AML-193 (cell line): ENCODE data around the gene ABCA12.

Experiments used
- DNase-seq, 2 experiments: peaks; one replicate each; lab custom pipeline; 2025; lab: John Stamatoyannopoulos, UW

Gene ABCA12

GRCh38 chr2:215136669-215137328 lies 1.6 kb downstream of the ABCA12 start:
- no peak for DNase-seq

GRCh38 chr2:215120401-215120800 lies 18.0 kb downstream of the ABCA12 start:
- DNase-seq, result no peak

- no peak for DNase-seq
Observed at GRCh38 chr2:215119847-215120246, 18.6 kb downstream of the ABCA12 start.

GRCh38 chr2:215110918-215111317 lies 27.5 kb downstream of the ABCA12 start:
- DNase-seq, result no peak

GRCh38 chr2:215107216-215108056 lies 31.0 kb downstream of the ABCA12 start:
- DNase-seq, result no peak

DNA sequence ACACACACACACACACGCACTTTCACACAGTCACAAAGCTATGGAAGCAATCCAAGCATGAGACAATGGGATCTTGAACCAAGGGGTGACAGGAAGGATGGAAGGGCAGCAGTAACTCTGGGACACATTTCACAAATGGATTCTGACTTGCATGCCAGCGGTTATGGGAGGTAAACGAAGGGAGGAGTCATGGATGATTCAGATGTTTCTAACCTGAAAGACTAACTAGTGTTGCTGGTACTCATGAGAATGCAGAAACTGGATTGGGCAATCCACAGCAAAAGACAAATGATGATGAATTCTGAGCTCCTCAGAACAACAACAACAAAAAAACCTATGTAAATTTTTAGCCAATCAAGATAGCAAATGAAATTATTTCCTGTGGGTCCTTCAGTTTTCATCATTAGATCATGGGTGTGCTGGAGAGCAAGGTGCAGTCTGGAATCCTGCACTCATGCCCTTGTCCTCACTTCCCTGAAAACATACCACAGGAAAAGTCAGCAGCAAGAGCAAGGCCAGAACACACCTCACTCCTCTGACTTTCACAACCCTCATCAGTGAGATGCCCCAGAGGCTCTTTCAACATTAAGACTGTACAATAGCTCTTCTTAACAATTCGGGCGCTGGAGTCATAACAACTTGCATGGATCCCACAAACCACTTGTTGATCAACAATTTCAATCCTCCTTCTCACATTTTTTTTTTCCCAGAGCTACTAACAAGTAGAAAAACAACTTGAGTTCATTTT lies 32.6 kb downstream of the ABCA12 start:
- DNase-seq, result no peak

GRCh38 chr2:215104226-215104625 lies 34.2 kb downstream of the ABCA12 start:
- no peak for DNase-seq

DNA sequence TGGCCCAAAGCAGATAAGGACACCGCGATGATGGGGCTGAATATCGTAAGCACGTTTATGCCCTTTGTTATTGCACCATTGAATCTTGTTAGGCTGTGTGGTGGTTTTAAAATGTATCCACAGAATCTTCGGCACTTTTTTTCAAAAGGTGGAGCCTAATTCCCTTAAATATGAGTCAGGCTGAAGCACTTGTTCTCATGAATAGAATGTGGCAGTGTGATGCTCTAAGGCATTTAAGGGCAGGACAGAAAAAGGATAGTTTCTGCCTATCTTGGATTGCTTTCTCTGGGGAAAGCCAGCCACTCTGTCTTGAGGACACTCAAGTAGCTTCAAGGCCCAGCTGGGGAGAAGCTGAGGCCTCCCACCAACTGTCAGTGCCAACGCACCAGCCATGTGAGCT lies 39.6 kb downstream of the ABCA12 start:
- DNase-seq, result no peak

DNA sequence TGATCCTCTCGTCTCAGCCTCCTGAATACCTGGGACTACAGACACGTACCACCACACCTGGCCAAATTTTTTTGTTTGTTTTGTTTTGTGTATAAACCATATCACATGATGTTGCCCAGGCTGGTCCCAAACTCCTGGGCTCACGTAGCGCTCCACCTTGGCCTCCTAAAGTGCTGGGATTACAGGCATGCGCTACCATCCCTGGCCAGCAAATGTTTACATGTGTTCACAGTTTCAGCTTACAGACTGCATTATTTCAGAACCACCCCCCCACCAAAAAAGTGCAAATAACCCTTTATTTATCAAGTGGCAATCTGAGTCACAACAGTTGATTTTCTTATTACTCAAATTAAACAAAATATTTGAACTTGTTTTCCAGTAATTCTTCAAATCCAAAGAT lies 54.3 kb downstream of the ABCA12 start:
- DNase-seq, result no peak

DNA sequence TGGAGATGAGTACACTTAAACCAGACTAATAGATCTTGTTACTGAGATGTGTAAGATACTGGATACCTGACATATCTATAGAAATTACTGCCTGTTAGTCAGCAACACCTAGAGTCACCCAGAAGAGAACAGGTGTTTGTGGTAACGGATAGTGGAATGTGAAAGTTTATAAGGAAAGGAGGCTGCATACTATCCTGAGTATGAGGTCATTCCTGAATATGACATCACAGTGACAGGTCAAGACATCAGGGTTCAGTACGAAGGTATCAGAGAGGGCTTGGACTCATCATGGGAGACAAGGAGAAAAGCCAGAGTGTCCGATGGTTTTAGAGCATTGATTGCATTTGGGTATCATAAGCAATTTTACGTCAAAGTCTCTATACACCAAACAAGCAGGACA lies 55.3 kb downstream of the ABCA12 start:
- DNase-seq, result no peak

DNA sequence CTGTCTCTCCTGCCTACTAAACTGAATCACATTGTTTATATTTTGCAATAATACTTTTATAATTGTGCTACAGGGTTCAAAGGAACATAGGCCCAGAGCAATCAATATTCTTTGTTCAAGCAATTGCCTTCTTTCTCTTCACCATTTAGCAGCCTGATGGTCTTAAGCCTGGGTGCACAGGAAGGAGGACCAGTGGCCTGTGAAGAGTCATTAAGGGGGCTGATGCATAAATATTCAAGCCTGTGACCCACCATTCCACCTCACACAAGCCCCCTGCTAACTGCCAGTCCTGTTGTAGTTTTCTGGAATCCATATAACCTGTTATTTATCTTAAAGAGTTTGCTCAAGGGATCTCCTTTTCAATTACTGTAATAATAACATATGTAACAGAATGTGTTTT lies 56.0 kb downstream of the ABCA12 start:
- no peak for DNase-seq

DNA sequence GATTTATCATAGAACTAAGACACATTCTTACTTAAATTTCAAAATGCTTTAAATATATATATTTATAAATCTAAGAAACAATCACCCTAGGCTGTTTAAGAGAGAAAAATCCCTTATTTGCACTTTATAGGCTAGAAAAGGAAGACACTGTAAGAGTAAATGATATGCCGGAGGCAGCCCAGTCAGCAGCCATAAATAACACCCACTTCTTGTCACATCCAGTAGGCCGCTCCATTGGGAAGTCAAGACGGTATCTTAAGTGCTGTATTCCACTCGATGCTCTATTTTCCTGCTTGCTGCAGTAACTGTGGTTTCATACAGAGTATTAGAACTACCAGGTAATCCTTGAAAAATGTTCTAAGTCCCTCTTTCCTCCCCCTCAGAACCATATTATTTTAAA lies 57.9 kb downstream of the ABCA12 start:
- DNase-seq, result no peak

- no peak for DNase-seq
Observed at GRCh38 chr2:215071676-215072075, 66.8 kb downstream of the ABCA12 start.

DNA sequence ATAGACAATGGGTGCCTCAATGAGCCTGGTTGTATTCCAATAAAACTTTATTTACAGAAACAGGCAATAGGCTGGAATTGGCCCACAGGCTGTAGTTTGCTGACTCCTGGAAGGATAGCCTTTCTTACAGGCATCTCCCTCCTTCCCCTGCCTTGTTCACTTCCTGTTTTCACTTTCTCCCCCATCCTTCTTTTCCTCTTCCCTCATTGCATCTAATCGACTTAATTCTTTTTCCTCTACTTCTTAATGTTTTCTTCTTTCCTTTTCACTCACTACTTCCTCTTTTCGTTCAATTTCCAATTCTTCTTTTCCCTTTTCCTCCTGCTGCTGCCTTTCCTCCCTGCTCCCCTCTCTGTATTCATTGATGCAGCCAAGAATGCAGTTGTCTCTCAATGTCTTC lies 70.0 kb downstream of the ABCA12 start:
- DNase-seq, result no peak

DNA sequence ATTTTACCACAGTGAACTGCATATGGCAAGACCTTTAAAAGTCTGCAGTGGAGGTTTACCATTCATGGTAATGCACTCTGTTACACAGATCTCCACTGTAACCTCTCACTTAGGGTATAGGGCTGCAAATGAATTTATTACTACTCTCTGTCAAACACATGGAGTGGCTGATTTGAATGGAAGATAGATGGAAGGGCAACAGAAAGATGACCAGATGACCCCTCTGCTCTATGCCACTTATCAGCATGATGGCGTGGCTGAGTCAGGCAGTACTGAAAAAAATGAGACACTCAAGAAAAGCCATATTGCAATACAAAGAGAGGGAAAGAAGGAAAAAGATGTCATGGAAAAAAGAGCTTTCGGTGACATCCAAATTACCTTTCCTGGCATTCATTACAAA lies 72.3 kb downstream of the ABCA12 start:
- DNase-seq, result no peak

- no peak for DNase-seq
Observed at GRCh38 chr2:215063526-215063925, 74.9 kb downstream of the ABCA12 start.

DNA sequence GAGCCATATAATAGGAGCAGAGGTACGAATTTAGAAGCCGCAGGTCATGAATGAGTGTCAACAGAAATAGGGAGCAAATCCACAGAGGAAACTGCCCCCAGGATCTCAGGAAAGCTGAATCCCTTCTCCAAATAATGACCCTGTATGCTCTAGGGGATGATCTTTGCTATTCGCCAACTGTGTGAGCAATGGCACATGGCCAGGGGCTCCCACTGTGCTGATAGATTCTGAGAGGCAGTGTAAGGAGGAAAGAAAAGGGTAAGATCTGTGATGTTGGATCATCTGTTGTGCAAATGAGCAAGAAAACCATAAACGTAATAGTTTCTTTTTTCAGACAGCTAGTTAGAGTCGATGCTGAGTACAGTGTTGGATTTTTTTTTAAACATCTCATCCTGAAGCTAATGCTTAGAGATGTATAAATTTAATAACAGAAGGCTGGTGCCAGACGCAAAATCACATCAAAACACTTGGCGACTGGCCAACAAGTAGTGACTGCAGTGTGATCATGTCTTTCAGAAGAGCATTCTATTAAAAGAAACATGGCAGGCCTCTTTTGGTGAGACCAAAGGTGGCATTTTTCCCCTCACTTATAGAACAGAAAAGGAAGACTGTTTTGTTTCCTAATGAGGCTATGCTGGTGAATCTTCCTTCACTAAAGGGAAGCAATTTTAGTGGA lies 77.4 kb downstream of the ABCA12 start:
- no peak for DNase-seq

DNA sequence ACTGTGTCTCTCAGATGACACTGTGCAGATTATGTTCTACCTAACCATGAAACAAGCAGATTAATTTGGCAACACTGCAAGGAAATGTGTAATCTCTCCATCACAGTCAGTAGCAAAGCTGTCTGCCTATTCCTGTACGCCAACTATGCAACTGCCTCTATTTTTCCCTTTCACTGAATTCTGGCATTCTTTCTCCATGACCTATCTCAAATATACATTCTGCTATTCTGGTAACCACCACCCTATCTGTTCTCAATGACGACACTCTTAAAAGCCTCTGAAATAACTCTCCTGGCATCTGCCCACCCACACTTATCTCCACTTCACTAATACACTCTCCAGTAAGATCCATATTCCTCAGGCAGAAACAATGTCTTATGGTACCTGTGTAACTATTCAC lies 78.7 kb downstream of the ABCA12 start:
- DNase-seq, result no peak

GRCh38 chr2:215055891-215056290 lies 82.5 kb downstream of the ABCA12 start:
- DNase-seq, result no peak

DNA sequence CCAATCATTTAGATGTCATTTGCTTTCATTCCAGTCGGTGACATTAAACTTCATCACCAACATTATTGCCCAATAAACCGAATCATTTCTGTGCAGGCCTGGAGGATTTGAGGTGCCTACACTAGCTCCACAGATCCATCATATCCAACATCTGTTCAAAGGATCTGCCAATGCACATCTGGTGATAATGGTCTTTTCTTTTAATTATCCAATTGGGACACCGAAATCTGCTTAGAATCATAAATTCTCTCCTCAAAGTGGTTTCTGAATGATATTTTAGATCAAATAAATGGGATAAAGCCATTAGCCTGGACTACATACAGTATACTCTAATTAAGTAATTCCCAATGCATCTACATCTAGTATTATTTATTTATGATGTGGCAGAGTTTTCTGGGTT lies 85.6 kb downstream of the ABCA12 start:
- no peak for DNase-seq

DNA sequence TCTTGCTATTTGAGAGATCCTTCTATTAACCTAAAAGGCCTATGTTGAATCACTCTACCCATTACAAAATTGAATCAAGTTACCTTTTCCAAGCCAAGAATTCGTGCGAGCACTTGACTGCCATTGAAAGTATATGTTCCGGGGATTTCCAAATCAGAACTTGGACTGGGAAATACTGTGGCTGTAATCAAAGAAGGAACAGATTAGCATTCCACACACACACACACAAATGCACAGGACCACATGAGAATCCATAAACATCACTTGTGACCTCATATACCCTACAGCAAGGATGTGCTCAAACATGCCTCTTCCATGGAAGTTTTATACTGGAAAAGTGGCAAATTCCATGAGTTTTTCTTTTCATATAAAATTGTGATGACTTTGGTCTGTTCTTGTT lies 86.0 kb downstream of the ABCA12 start:
- DNase-seq, result no peak

DNA sequence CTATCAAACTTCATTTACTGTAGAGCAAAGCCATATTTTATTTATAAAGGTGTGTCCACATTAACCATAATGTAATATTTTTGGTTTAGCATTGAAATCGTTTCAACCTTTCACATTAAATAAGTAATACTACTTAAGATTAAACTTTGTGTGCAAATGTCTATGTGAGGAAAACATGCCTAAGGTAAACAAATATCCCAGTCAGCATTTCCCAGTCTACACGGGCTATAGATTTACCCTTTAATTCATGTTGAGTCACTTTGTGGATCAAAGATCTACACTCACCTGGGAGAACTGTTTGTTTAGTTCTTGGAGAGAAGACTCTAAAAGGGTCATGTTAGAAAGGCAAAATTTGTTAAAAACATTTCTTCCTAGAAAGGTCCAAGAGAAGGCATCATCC lies 89.1 kb downstream of the ABCA12 start:
- DNase-seq, result no peak
